Subcutaneous abdominal adipose tissue (tissue), 5 donors: ENCODE results near the gene ORC1.
A peak's percentile ranks its signal among the peaks of the same experiment; 100 is the strongest.

Source experiments
- H3K27ac ChIP-seq: one replicate; pipeline ENCODE4 v1.7.0; 2013; ENCODE audit warnings: low read depth, mild to moderate bottlenecking, inconsistent platforms, low read length, moderate library complexity
- H3K27me3 ChIP-seq, 5 donors: one replicate each; pipeline ENCODE4 v1.7.0; 2013; ENCODE audit warnings: low read length in 5 of 5, inconsistent platforms in 1 of 5; ENCODE audit not compliant: control insufficient read depth in 5 of 5, insufficient read depth in 4 of 5
- H3K36me3 ChIP-seq, 5 donors: one replicate each; pipeline ENCODE4 v1.7.0; 2013; ENCODE audit warnings: low read length in 5 of 5; ENCODE audit not compliant: control insufficient read depth in 5 of 5, insufficient read depth in 5 of 5
- H3K4me1 ChIP-seq, 5 donors: one replicate each; pipeline ENCODE4 v1.7.0; 2013; ENCODE audit warnings: low read length in 5 of 5, mild to moderate bottlenecking in 3 of 5, moderate library complexity in 1 of 5; ENCODE audit not compliant: control insufficient read depth in 5 of 5, insufficient read depth in 5 of 5
- H3K4me3 ChIP-seq, 5 donors: one replicate each; pipeline ENCODE4 v1.7.0; 2013; ENCODE audit warnings: low read length in 5 of 5, low read depth in 1 of 5
- H3K9ac ChIP-seq, 5 donors: one replicate each; pipeline ENCODE4 v1.7.0; 2013; ENCODE audit warnings: low read length in 5 of 5, mild to moderate bottlenecking in 4 of 5, moderate library complexity in 3 of 5
- H3K9me3 ChIP-seq, 5 donors: one replicate each; pipeline ENCODE4 v1.7.0; 2013; ENCODE audit warnings: low read length in 5 of 5; ENCODE audit not compliant: control insufficient read depth in 5 of 5
- donor health status: healthy.
- donor health status: healthy.
- donor health status: healthy.
- donor health status: healthy.
- donor health status: healthy.

Gene ORC1

GRCh38 chr1:52424231-52424636 lies 20.0 kb upstream of the ORC1 start:
- Histone ChIP-seq H3K9ac (no peak overlapping the region), H3K36me3 (peaks cover 19 to 49% (median 27%) of the 10 kb centered on the region in 5 donors), H3K27me3 (no peaks in the 10 kb centered on the region), H3K4me1 (peaks cover 0 to 9% (median 0%) of the 10 kb centered on the region in 5 donors), H3K4me3 (no peak overlapping the region), H3K9me3 (no peaks in the 10 kb centered on the region), H3K27ac (no peak overlapping the region)

DNA sequence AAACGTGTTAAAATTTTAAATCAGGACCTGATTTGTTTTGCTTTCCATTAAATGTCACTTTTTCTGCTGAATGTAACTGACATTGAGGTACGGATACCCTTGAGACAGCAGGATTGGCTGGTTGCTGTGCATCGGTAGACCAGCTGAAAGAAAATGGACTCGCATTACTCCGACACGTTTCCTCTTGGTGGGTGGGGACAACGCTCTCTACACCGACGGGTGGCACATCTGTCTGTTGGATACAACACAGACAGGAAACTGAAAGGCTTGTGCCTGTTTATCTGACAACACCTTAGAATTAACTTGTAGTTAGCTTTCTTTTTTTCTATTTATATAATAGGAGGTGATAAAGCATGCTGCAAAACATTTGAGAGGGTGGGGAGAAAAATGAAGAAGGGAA lies 19.5 kb upstream of the ORC1 start:
- Histone ChIP-seq H3K27me3 (no peaks in the 10 kb centered on the region), H3K4me1 (peaks cover 0 to 9% (median 0%) of the 10 kb centered on the region in 5 donors), H3K9me3 (no peaks in the 10 kb centered on the region), H3K36me3 (peaks cover 20 to 49% (median 29%) of the 10 kb centered on the region in 5 donors), H3K9ac (no peak overlapping the region), H3K27ac (no peak overlapping the region), H3K4me3 (no peak overlapping the region)

- no peak overlapping the region for H3K4me3 ChIP-seq
- H3K9me3 ChIP-seq, result no peaks in the 10 kb centered on the region
- peaks cover 24 to 57% (median 37%) of the 10 kb centered on the region in 5 donors for H3K36me3 ChIP-seq
- no peak overlapping the region for H3K27ac ChIP-seq
- H3K27me3 ChIP-seq, result no peaks in the 10 kb centered on the region
- no peak overlapping the region for H3K9ac ChIP-seq
- H3K4me1 ChIP-seq, result peaks cover 0 to 9% (median 0%) of the 10 kb centered on the region in 5 donors
Measured at GRCh38 chr1:52423055-52423454, 18.8 kb upstream of the ORC1 start.

DNA sequence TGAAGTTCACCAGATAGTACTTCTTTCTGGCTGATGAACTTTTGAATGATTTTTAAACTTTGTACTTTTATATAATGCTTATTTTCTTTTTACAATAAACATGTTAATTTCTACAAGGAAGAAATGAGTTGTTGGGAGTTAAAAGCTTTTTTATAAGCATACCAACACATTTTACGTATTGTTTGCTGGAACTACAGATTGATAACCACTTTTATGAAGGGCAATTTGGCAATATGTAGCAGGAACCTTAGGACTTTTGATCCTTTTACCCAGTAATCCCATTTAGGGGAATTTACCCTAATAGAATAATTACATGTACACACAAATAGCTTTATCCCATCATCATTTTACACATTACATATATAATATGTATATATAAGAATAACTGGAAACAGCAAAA lies 16.5 kb upstream of the ORC1 start:
- Histone ChIP-seq H3K4me1 (peaks cover 0 to 13% (median 0%) of the 10 kb centered on the region in 5 donors), H3K36me3 (peaks cover 38 to 62% (median 56%) of the 10 kb centered on the region in 5 donors)

GRCh38 chr1:52416811-52417210 lies 12.6 kb upstream of the ORC1 start:
- Histone ChIP-seq H3K36me3 (peaks cover 60 to 75% (median 62%) of the 10 kb centered on the region in 5 donors), H3K4me1 (peaks cover 0 to 5% (median 0%) of the 10 kb centered on the region in 5 donors), H3K9me3 (no peaks in the 10 kb centered on the region), H3K27ac (no peak overlapping the region), H3K9ac (no peak overlapping the region), H3K27me3 (no peaks in the 10 kb centered on the region), H3K4me3 (no peak overlapping the region)

More for the DNA sequence above, 16.5 kb upstream of the ORC1 start:
- no peaks in the 10 kb centered on the region for H3K27me3 ChIP-seq
- no peak overlapping the region for H3K27ac ChIP-seq
- H3K9me3 ChIP-seq, result no peaks in the 10 kb centered on the region
- H3K4me3 ChIP-seq, result no peak overlapping the region
- H3K9ac ChIP-seq, result no peak overlapping the region

DNA sequence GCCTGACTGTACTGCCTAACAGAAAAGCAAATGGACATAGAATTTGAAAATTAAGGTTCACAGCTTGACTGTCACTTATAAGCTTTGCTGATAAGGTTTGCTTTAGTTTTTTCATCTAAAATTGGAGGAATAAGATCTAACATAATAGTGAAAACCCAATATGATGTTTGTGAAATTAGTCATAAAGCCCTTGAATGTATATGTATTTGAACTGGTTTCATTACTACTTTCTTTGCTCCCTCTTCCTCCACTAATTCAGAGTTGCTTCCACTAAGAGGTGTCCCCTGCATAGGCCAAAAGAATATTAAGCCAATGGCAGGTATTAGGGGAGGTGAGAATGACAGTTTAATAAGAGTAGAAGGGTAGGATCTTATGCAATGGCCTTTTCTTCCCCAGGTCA lies 10.7 kb upstream of the ORC1 start:
- Histone ChIP-seq H3K4me3 (no peak overlapping the region), H3K36me3 (peaks cover 58 to 82% (median 73%) of the 10 kb centered on the region in 5 donors), H3K9ac (no peak overlapping the region), H3K27ac (no peak overlapping the region), H3K4me1 (peaks cover 0 to 5% (median 0%) of the 10 kb centered on the region in 5 donors), H3K27me3 (no peaks in the 10 kb centered on the region), H3K9me3 (no peaks in the 10 kb centered on the region)

DNA sequence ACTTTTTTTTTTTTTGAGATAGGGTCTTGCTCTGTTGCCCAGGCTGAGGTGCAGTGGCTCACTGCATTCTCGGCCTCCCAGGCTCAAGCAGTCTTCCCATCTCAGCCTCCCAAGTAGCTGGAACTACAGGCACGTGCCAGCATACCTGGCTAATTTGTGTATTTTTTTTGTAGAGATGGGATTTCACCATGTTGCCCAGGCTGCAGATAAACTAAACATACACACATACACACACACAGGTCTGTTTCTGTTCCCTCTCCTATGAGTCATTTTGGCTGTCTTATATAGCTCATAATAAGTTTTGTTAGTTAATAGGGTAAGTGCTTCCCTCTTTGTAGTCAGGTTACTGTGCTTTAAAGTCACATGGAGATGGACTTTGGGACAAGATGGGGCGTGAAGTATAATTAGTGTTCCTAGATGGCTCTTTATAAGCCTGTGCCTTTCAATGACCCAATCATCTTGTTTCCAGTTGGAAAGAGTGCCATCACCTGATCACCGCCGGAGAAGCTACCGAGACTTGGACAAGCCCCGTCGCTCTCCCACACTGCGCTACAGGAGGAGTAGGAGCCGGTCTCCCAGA lies 9.3 kb upstream of the ORC1 start:
- H3K4me1 ChIP-seq, result peaks cover 0 to 5% (median 0%) of the 10 kb centered on the region in 5 donors
- peaks cover 64 to 89% (median 83%) of the 10 kb centered on the region in 5 donors for H3K36me3 ChIP-seq
- H3K27me3 ChIP-seq, result no peaks in the 10 kb centered on the region
- H3K4me3 ChIP-seq, result no peak overlapping the region
- no peaks in the 10 kb centered on the region for H3K9me3 ChIP-seq
- no peak overlapping the region for H3K27ac ChIP-seq
- H3K9ac ChIP-seq, result no peak overlapping the region

DNA sequence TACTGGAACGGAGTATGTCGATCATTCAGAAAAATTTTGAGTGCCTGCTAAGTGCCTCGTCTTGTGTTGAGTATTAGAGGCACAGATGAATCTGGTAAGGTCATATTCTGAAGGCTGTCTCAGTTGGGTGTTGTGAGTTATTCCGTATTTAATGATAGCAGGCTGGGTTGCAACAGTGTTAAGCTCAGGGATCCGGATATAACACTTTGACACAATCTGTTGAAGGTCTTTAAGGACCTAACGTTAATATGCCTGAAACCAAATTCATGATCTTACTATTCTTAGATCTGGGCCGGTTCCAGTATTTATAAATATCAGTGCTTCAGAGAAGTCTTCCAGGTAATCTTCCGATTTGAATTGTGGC lies 734 bp upstream of the ORC1 start:
- Histone ChIP-seq H3K4me1 (peaks cover 4 to 22% (median 20%) of the 10 kb centered on the region in 5 donors), H3K4me3 (peak overlapping the region; percentile 93 to 100 (median 98)), H3K9me3 (no peaks in the 10 kb centered on the region), H3K36me3 (peaks cover 16 to 26% (median 21%) of the 10 kb centered on the region in 5 donors), H3K27ac (peak overlapping the region; percentile 74), H3K9ac (peak overlapping the region; percentile 71 to 93 (median 90)), H3K27me3 (no peaks in the 10 kb centered on the region)

DNA sequence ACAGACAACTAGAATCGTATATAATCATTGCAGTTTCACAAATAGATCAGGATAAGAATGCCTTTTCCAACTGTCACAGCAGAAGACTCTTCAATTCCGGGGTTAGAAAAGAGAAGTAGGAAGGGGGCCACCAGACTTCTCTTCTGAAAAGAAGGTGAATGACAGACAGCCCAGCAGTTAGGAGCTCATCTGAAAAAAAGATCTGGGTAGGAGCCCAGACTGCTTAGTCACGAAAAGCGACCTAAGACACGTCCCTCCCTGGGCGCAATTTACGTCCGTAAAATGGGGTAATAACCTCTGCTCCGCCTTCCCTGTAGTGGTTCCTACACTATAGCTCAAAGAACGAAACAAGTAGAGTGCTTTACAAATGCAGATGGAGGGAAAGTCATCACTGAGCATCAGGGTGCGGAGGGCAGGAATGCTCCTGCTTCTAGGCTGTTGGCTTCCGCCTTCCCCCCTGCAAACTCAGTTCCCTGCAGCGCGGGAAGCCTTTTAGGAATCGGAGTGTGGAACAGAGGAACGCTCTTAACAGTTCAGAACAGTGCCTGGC lies 582 bp downstream of the ORC1 start:
- Histone ChIP-seq H3K4me3 (peak overlapping the region; percentile 93 to 100 (median 98)), H3K27ac (peak overlapping the region; percentile 74), H3K9me3 (no peaks in the 10 kb centered on the region), H3K27me3 (no peaks in the 10 kb centered on the region), H3K9ac (peak overlapping the region in 4 of 5 donors; percentile 44 to 93 (median 80)), H3K4me1 (peaks cover 4 to 22% (median 20%) of the 10 kb centered on the region in 5 donors), H3K36me3 (peaks cover 5 to 15% (median 12%) of the 10 kb centered on the region in 5 donors)

- Histone ChIP-seq H3K36me3 (peaks cover 0 to 8% (median 6%) of the 10 kb centered on the region in 5 donors), H3K4me1 (peaks cover 4 to 22% (median 20%) of the 10 kb centered on the region in 5 donors), H3K27me3 (no peaks in the 10 kb centered on the region), H3K4me3 (no peak overlapping the region), H3K9me3 (no peaks in the 10 kb centered on the region), H3K9ac (no peak overlapping the region), H3K27ac (no peak overlapping the region)
Measured at GRCh38 chr1:52402860-52403240, 1.4 kb downstream of the ORC1 start.
